MM.1S (cell line): Measurements from ENCODE around the gene NOXO1.

Experiments
- CTCF ChIP-seq: fragments of 300-600 bp; sonication (generic); IDR thresholded peaks from 2 replicates; pipeline ENCODE4 v1.5.1; 2016; ENCODE audit warnings: antibody characterized with exemption, low read length, mixed read lengths
- EZH2 ChIP-seq: fragments of 300-600 bp; sonication (generic); optimal IDR thresholded peaks from 2 replicates; pipeline ENCODE3; 2017; ENCODE audit warnings: low read depth, mild to moderate bottlenecking, antibody characterized with exemption, low read length, mixed read lengths
- EZH2phosphoT487 ChIP-seq: fragments of 300-600 bp; sonication (generic); IDR thresholded peaks from 2 replicates; pipeline ENCODE4 v1.6.1; 2018; ENCODE audit warnings: antibody characterized with exemption, low read length

DNA sequence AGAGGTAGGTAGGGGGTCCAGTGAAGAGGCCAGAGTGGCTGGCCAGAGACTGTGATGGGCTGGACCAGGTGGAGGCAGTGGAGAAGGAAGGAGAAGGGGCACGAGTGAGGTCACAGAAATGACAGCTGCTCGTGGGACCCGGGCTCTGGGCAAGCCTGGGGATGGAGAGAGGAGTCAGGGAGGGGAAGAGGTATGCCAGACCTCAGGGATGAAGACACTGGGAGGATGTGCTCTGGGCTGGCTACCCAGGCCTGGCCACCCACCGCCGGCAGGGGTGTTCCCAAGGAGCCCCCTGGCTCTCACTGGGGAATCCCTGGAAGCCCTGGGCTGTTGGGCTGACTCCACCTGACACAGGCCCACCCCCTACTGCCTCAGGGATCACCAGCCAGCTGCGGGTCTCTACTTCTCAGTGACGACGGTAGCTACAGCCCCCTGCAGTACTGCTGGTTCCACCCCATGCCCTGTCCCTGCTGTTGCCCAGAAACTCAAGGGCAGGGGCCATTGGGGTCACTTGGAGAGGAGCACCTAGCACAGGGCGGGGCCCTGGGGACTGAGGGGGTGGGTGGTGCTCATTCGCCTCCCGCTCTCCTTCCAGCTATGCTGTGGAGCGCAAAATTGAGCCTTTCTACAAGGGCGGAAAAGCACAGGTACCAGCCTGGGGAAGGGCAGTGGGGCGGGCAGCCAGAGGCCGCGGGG lies 7.7 kb downstream of the NOXO1 start:
- TF ChIP-seq CTCF (no peak), EZH2phosphoT487 (no peak), EZH2 (no peak)
